Smooth muscle cell (in vitro differentiated cells): ENCODE results near the gene F5. TPM values are rescaled to one million over a fixed set of nuclear protein-coding genes. Genes with fewer than 3 reads are reported as not detected.

Experiments used
- DNase-seq: peaks from one replicate; lab custom pipeline; 2025; ENCODE audit not compliant: unreplicated experiment; lab: John Stamatoyannopoulos, UW
- H2AFZ ChIP-seq: fragments of 200-600 bp; sonication (generic); 2 replicates; pipeline ENCODE4 v1.6.0; 2016; ENCODE audit warnings: antibody characterized with exemption, low read depth, mild to moderate bottlenecking
- H3F3A ChIP-seq: fragments of 200-600 bp; sonication (generic); 2 replicates; pipeline ENCODE4 v1.6.0; 2017; ENCODE audit warnings: antibody characterized with exemption, low read depth
- H3K27ac ChIP-seq: fragments of 200-600 bp; sonication (generic); 2 replicates; pipeline ENCODE4 v1.5.1; 2016; ENCODE audit warnings: low read depth, mild to moderate bottlenecking
- H3K27me3 ChIP-seq: fragments of 200-600 bp; sonication (generic); 2 replicates; pipeline ENCODE4 v1.6.1; 2016; ENCODE audit warnings: low read depth, mild to moderate bottlenecking
- H3K36me3 ChIP-seq: fragments of 200-600 bp; sonication (generic); 2 replicates; pipeline ENCODE4 v1.5.1; 2016; ENCODE audit warnings: low read depth
- H3K4me1 ChIP-seq: fragments of 200-600 bp; sonication (generic); 2 replicates; pipeline ENCODE4 v1.5.1; 2016; ENCODE audit warnings: low read depth
- H3K4me2 ChIP-seq: fragments of 200-600 bp; sonication (generic); 2 replicates; pipeline ENCODE4 v1.6.0; 2016; ENCODE audit warnings: mild to moderate bottlenecking
- H3K4me3 ChIP-seq: fragments of 200-600 bp; sonication (generic); 2 replicates; pipeline ENCODE4 v1.5.1; 2016; ENCODE audit warnings: mild to moderate bottlenecking
- H3K79me2 ChIP-seq: fragments of 200-600 bp; sonication (generic); 2 replicates; pipeline ENCODE4 v1.6.0; 2016; ENCODE audit warnings: low read depth, mild to moderate bottlenecking
- H3K9ac ChIP-seq: fragments of 200-600 bp; sonication (generic); 2 replicates; pipeline ENCODE4 v1.6.0; 2016; ENCODE audit warnings: low read depth
- H3K9me3 ChIP-seq: fragments of 200-600 bp; sonication (generic); replicated peaks from 2 replicates; pipeline ENCODE4 v1.5.1; 2016; ENCODE audit warnings: low read depth
- H4K20me1 ChIP-seq: fragments of 200-600 bp; sonication (generic); 2 replicates; pipeline ENCODE4 v1.6.0; 2016; ENCODE audit warnings: low read depth
- CTCF ChIP-seq: fragments of 200-600 bp; sonication (generic); IDR thresholded peaks from 2 replicates; pipeline ENCODE4 v1.5.1; 2017; ENCODE audit warnings: borderline replicate concordance, mild to moderate bottlenecking, antibody characterized with exemption; ENCODE audit not compliant: insufficient read depth, poor library complexity, severe bottlenecking
- WGBS: methylation state at CpG from one replicate; pipeline ENCODE4 v1.1.7; 2016; ENCODE audit warnings: low lambda C conversion rate; 5-methylcytosine and 5-hydroxymethylcytosine counted together
- polyA plus RNA-seq: library from polyadenylated mRNA; unstranded; fragments of >200 nt; fragmentation: Nextera tagmentation; extraction: Ambion mirVana; gene quantifications from 2 replicates; pipeline ENCODE4 v1.2.1, GENCODE V29; 2016
- total RNA-seq: library from RNA; depleted of rRNA; stranded (reverse); fragments of >200 nt; gene quantifications from 2 replicates; pipeline ENCODE4 v1.2.3, GENCODE V29; 2014

The F5 gene
- total and polyA plus RNA-seq, 2 experiments from 2014 or later = 0.13 to 0.45 TPM

GRCh38 chr1:169576935-169577331 lies 9.3 kb downstream of the F5 start:
- Histone ChIP-seq H3K4me3 (no peak overlapping the region), H3K79me2 (no peaks in the 10 kb centered on the region), H3K9ac (no peak overlapping the region), H4K20me1 (no peaks in the 10 kb centered on the region), H3K27ac (no peak overlapping the region), H3K36me3 (no peaks in the 10 kb centered on the region), H2AFZ (no peak overlapping the region), H3K27me3 (no peaks in the 10 kb centered on the region), H3F3A (peaks cover under 1% of the 10 kb centered on the region), H3K9me3 (no peaks in the 10 kb centered on the region), H3K4me1 (no peaks in the 10 kb centered on the region), H3K4me2 (no peak overlapping the region)
- 97% methylated on average over 1 of the region's 1 CpG for WGBS
- TF ChIP-seq CTCF = no peak
- no peak for DNase-seq

- Histone ChIP-seq H3K79me2 (no peaks in the 10 kb centered on the region), H4K20me1 (no peaks in the 10 kb centered on the region), H3K9ac (no peak overlapping the region), H3K27me3 (no peaks in the 10 kb centered on the region), H3K4me1 (no peaks in the 10 kb centered on the region), H3K4me3 (no peak overlapping the region), H3K27ac (no peak overlapping the region), H3K36me3 (no peaks in the 10 kb centered on the region), H3K9me3 (no peaks in the 10 kb centered on the region), H2AFZ (no peak overlapping the region), H3K4me2 (no peak overlapping the region), H3F3A (peaks cover 5% of the 10 kb centered on the region)
- DNase-seq = no peak
- no peak for TF ChIP-seq CTCF
- WGBS = 89% methylated on average over 5 of the region's 5 CpGs
Measured at GRCh38 chr1:169576241-169576934, 9.9 kb downstream of the F5 start.

- H3K9me3 ChIP-seq = no peaks in the 10 kb centered on the region
- H3K4me3 ChIP-seq = no peak overlapping the region
- WGBS = 87% methylated on average over 4 of the region's 4 CpGs
- H3K9ac ChIP-seq = no peak overlapping the region
- H3K27me3 ChIP-seq = no peaks in the 10 kb centered on the region
- no peaks in the 10 kb centered on the region for H3K4me1 ChIP-seq
- H3K79me2 ChIP-seq = no peaks in the 10 kb centered on the region
- no peak overlapping the region for H3K4me2 ChIP-seq
- H3F3A ChIP-seq = peaks cover 9% of the 10 kb centered on the region
- H3K27ac ChIP-seq = no peak overlapping the region
- no peaks in the 10 kb centered on the region for H4K20me1 ChIP-seq
- TF ChIP-seq CTCF = no peak
- H3K36me3 ChIP-seq = no peaks in the 10 kb centered on the region
- no peak for DNase-seq
- no peak overlapping the region for H2AFZ ChIP-seq
Measured at GRCh38 chr1:169574336-169574735, 11.9 kb downstream of the F5 start.

- no peak overlapping the region for H3K4me2 ChIP-seq
- H3K9ac ChIP-seq = peak overlapping the region; percentile 72
- H3F3A ChIP-seq = peaks cover 9% of the 10 kb centered on the region
- H4K20me1 ChIP-seq = no peaks in the 10 kb centered on the region
- H3K4me1 ChIP-seq = no peaks in the 10 kb centered on the region
- no peaks in the 10 kb centered on the region for H3K27me3 ChIP-seq
- whole genome bisulfite sequencing = 2% methylated on average over 1 of the region's 1 CpG
- H3K4me3 ChIP-seq = no peak overlapping the region
- no peaks in the 10 kb centered on the region for H3K79me2 ChIP-seq
- no peak for TF ChIP-seq CTCF
- H3K27ac ChIP-seq = peak overlapping the region; percentile 93
- H2AFZ ChIP-seq = no peak overlapping the region
- DNase-seq = no peak
- no peaks in the 10 kb centered on the region for H3K36me3 ChIP-seq
- no peaks in the 10 kb centered on the region for H3K9me3 ChIP-seq
Measured at GRCh38 chr1:169572187-169572586, 14.1 kb downstream of the F5 start.
